Lower lobe of right lung (tissue), 2 donors: Measurements from ENCODE around the gene C6orf136. TPM values are rescaled to one million over a fixed set of nuclear protein-coding genes. Genes with fewer than 3 reads are reported as not detected.
A peak's percentile ranks its signal among the peaks of the same experiment; 100 is the strongest.

Experiments used
- ATAC-seq, 2 donors: fragments of 200-7000 bp; cut with Tn5 transposase; one replicate each; pipeline ENCODE4 v1.9.1; 2020 to 2022; ENCODE audit warnings: mild to moderate bottlenecking in 2 of 2, moderate library complexity in 2 of 2
- DNase-seq: peaks from one replicate; pipeline ENCODE4 v3.0.0-alpha.2; 2020
- H3K27ac ChIP-seq: fragments of 200-600 bp; one replicate; pipeline ENCODE4 v1.8.0; 2022
- H3K27me3 ChIP-seq: fragments of 200-600 bp; one replicate; pipeline ENCODE4 v1.8.0; 2022; ENCODE audit warnings: low read depth
- H3K36me3 ChIP-seq: fragments of 200-600 bp; one replicate; pipeline ENCODE4 v1.8.0; 2022; ENCODE audit warnings: mild to moderate bottlenecking
- H3K4me1 ChIP-seq: fragments of 200-600 bp; one replicate; pipeline ENCODE4 v1.8.0; 2022
- H3K4me3 ChIP-seq: fragments of 200-600 bp; one replicate; pipeline ENCODE4 v1.8.0; 2022; ENCODE audit warnings: mild to moderate bottlenecking
- H3K9me3 ChIP-seq: fragments of 200-600 bp; one replicate; pipeline ENCODE4 v1.8.0; 2022
- intact Hi-C: fragments of 100-400 bp; cut with DNase I; formaldehyde crosslinking; loops from one replicate; pipeline ENCODE4 v1.11.0; 2022
- total RNA-seq: library from RNA; stranded (reverse); fragmentation: NEBNext Ultra II Directional; extraction: Animal tissue kit (Norgen Biotek cat#: 25700); gene quantifications from one replicate; pipeline ENCODE4 v1.2.1, GENCODE V29; 2021
- TF ChIP-seq, protein P1 (sequence below): fragments of 200-600 bp; IDR thresholded peaks from one replicate; pipeline ENCODE4 v1.8.0; 2022; ENCODE audit warnings: antibody characterized with exemption, mild to moderate bottlenecking
- donor health status: DM: no; HTN: yes; CAD: no; lungs with severe emphysema.

The C6orf136 gene
- total RNA-seq, 1 donor from 2014 or later, result 19.9 TPM

DNA sequence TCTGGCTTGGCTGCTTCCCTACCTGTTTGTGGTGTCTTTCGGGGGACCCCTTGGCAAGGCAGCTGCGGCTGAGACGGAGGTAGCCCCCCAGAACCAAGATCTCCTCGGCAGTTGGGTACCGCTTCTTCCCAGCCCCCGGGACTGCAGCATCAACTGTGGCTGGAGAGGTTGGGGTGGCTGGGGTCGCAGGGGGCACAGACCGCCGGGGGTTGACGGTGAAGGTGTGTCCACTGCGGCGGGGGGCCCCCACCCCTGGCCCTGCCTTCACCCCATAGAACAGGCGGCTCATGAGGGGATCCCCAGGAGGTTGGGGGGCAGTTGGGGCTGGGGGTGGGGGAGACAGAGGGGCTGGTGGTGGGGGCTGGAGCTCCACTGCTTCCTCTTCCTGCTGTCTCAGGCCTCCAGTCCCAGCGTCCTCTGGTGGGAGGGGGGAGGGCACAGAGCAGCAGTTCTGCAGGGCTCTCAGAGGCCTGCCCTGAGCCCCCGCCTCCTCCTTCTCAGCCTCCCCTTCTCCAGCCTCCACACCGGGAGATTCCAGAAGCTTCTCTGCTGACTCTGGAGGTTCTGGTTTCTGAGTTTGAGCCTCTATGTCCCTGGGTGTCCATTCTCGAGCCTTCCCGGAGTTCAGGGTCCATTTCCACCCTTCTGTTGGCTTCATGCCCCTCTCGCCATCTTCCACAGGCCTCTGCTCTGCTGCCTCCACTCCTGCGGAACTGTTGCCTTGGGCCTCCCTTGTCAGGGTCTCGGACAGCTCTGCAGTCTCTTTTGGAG, 37.6 kb downstream of the C6orf136 start:
- ATAC-seq (no peak), DNase-seq (peak; percentile 80)
- Histone ChIP-seq H3K4me3 (peak overlapping the region; percentile 81), H3K36me3 (peaks cover 13% of the 10 kb centered on the region), H3K27me3 (no peaks in the 10 kb centered on the region), H3K27ac (peak overlapping the region; percentile 89), H3K4me1 (peaks cover 62% of the 10 kb centered on the region), H3K9me3 (no peaks in the 10 kb centered on the region)
- intact Hi-C loops, result no loop called here
- TF ChIP-seq, protein P1, sequence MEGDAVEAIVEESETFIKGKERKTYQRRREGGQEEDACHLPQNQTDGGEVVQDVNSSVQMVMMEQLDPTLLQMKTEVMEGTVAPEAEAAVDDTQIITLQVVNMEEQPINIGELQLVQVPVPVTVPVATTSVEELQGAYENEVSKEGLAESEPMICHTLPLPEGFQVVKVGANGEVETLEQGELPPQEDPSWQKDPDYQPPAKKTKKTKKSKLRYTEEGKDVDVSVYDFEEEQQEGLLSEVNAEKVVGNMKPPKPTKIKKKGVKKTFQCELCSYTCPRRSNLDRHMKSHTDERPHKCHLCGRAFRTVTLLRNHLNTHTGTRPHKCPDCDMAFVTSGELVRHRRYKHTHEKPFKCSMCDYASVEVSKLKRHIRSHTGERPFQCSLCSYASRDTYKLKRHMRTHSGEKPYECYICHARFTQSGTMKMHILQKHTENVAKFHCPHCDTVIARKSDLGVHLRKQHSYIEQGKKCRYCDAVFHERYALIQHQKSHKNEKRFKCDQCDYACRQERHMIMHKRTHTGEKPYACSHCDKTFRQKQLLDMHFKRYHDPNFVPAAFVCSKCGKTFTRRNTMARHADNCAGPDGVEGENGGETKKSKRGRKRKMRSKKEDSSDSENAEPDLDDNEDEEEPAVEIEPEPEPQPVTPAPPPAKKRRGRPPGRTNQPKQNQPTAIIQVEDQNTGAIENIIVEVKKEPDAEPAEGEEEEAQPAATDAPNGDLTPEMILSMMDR, result no peak

DNA sequence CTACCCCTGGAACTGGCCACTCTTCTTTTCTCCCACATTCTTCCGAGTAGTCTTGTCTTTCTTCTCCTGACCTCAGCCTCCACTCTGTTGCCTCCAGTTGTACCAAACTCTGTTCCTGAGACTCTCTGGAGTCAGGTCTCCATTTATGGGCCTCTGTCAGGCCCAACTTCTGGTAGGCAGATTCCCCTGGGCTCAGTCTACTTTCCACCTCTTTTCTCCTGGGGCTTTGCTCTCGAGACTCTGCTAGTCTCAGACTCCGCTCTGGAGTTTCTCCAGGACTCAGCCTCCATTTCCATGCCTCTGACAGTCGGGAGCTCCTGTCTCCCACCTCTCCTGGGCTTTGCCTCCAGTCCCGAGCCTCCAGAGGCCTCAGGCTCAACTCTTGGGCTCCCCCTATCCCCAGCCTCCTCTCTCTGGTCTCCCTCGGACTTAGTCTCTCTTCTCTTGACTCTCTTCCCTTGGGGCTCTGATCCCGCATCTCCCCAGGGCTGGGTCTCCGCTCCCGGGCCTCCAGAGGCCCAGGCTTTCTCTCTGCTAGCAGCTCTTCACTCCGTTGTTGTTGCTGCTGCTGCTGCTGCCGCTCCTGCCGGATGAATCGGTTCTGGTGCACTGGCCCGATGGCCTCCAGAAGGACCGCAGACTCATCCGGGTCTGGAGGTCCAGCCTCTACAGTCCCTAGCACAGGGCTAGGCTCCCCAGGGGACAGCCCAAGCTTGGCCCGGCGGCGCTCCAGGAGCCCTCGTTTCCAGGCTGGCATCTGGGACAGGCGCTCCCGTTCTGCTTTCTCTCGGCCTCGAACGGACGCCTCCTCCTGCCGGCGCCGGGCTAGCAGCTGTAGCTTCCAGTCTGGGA, 38.5 kb downstream of the C6orf136 start:
- TF ChIP-seq, protein P1, result no peak
- H3K36me3 ChIP-seq, result peaks cover 5% of the 10 kb centered on the region
- ATAC-seq (no peak), DNase-seq (no peak)
- no peaks in the 10 kb centered on the region for H3K27me3 ChIP-seq
- peak overlapping the region; percentile 81 for H3K4me3 ChIP-seq
- no peaks in the 10 kb centered on the region for H3K9me3 ChIP-seq
- peaks cover 62% of the 10 kb centered on the region for H3K4me1 ChIP-seq
- intact Hi-C loops, result no loop called here
- peak overlapping the region; percentile 89 for H3K27ac ChIP-seq

DNA sequence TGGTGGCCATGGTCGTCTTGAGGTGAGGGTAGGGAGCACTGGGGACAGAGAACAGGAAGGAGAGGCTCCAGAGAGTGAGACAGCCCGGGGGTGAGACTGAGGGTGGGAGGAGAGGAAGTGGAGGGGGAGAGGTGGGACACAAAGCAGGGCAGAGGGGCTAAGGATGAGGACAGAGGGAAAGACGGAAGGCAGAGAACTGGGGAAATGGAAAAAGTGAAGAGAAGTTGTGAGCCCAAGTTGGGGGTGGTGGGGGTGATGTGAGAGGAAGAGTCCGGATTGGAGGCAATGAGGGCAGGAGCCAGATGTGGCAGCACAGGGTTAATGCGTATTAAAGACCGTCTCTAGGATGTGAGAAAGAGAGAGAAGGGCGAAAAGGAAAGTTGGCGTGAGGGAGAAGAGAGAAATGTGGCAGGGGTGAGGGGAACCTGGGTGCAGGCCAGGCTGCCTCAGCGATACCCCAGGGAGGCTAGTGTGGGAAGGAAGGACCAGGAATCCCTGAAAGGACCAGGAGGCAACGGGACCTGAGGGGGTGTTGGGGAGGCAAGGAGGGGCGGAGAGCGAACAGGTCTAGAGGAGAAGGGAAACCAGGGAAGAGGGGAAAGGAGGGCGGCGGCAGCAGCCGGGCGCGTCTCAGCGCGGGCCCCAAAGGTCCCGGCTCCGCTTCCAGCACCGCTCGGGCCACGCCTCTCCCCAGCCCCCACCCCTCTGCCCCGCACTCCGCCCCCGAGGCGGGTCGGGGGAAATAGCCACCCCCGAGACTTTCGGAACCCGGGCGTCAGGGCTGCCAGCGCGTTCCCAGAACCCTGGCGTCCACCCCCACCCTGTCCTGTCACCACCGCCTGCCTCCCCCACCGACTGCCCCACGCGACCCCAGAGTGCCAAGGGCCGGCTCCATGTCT, 39.3 kb downstream of the C6orf136 start, which contains the start of gene PPP1R18:
TSS of gene PPP1R18 (minus strand) at position 637 of the 899 bp plus-strand sequence. CDS start at position 10, 627 bp downstream.
- H3K4me1 ChIP-seq, result peaks cover 58% of the 10 kb centered on the region
- intact Hi-C loops, result no loop called here
- H3K9me3 ChIP-seq, result no peaks in the 10 kb centered on the region

DNA sequence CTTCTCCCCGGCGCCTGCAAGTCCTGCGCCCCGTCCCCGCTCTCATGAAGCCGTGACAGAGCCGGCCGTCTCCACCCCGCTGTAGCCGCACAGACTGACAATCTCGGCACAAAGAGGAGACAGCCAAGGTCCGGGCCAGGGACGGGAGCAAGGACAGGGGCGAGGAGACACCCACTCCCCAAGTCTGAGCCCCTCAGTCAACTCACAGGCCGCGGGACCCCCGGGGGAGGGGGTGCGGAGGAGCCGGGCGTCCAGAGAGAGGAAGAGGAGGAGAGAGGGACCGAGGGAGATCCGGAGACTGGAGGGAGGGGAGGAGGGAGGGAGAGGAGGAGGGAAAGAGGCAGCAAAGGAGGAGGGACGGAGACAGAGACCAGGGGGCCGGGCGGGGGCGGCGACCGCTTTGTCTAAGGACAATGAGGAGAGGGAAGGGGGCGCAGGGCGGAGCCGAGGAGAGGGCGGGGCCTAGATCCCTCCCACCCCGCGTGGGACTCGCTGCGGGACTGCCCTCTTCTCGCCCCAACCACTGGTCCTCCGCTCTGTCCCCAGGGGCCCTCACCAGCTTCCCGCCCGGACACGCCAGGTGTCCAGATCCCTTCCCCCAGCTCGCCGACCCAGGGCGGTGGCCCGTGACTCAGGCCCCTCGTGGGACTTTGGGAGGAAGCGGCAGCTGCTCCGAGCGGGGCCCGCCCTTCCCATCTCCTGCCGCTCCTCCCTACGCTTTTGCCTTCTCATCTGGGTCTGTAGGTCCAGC, 40.1 kb downstream of the C6orf136 start:
- Histone ChIP-seq H3K27me3 (no peaks in the 10 kb centered on the region), H3K9me3 (no peaks in the 10 kb centered on the region), H3K4me1 (peaks cover 54% of the 10 kb centered on the region), H3K27ac (peak overlapping the region; percentile 89), H3K4me3 (peak overlapping the region; percentile 81), H3K36me3 (no peaks in the 10 kb centered on the region)
- DNase-seq (peak; percentile 94), ATAC-seq (peak; percentile 65 to 75)
- TF ChIP-seq, protein P1, result no peak
- intact Hi-C loops, result no loop called here

More for the DNA sequence above, 39.3 kb downstream of the C6orf136 start, which contains the start of gene PPP1R18:
- no peaks in the 10 kb centered on the region for H3K36me3 ChIP-seq
- DNase-seq (peak; percentile 85), ATAC-seq (peak; percentile 68 to 73)
- peak within 1 kb of the TSS; percentile 81 for H3K4me3 ChIP-seq
- H3K27me3 ChIP-seq, result no peaks in the 10 kb centered on the region
- TF ChIP-seq, protein P1, result no peak
- peak within 1 kb of the TSS; percentile 89 for H3K27ac ChIP-seq
